DMS153 treated with DMSO at 0.1 percent for 48 hours (cell line): Measurements from ENCODE around the gene SLC7A1.

Experiments used
- DNase-seq: peaks from one replicate; lab custom pipeline; 2025; ENCODE audit not compliant: unreplicated experiment; lab: John Stamatoyannopoulos, UW

SLC7A1 gene

DNA sequence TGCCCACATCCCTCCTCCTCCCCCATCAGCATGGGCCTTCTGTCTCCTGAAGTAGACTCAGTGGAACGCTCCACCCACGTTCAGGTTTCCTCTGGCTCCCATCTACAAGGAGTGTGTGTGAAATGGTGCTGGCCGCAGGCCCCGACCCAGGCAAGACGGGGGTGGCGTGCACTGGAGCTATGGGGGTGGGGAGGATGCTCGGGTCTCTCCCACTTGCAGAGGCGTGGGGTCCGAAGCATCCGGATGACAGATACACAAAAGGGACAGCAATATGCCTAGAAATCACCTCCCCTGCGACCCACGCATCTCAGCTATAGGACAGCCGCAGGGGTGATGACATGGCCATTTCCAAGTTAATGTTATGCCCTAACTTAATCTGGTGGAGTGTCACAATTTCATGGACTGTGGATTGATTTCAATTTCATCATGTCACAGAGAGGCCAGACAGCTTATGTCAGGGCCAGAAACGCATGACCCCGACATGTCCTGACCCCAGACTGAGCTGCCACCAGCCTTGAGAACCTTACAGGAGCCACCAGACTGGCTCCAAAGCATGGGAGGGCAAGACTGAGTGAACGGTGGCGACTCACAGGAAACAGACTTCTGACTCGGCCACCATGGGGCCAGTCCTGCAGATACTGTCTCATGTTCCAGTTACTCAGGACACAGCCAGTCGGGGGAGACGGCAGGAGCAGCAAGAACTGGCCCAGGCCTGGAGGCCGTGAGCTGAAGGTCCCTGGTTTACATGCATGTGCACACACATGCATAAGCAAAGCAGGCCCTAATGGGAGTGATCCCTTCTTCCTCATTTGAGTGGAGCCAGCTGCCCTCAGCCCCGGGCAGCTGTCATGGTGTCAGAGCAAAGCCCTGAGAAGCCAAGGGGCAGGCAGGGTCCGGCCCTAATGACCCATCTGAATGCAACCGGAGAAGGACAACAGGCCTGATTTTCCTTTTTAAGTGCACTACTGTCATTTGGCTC is 82.2 kb downstream of the SLC7A1 start:
- DNase-seq, result no peak

- DNase-seq, result no peak
Observed at GRCh38 chr13:29511980-29512379, 83.5 kb downstream of the SLC7A1 start.

DNA sequence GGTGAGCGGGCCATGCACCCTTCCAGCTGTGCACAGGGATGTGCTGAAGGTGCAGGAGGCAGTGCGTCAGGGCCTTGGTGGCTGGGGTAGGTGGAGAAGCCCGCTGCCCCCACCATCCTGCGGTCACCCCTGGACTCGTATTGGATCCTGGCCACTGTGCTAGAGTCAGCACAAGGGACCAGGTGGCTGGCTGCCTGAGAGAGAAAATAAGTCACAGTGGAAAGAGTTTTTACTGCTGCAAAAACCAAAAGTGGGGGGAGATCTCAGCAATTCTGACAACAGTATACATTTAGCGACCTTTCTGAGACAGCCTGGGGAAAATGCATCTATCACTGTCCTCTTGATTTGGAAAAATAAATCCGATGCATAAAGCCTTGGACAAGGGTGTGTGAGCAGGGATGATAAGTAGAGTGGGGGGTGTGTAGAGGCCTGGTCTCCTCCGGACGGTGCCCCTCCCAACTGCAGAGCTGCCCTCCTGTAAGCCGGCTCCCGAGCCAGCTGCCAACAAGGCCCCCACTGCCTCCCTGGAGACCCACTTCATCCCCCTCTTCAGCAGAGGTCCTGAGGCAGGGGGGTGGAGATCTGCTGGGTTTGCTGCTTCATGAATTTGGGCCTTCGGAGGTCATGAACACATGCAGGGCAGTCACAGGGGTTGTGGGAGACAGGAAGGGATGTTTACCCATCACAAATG is 84.2 kb downstream of the SLC7A1 start:
- no peak for DNase-seq

GRCh38 chr13:29510651-29511084 is 84.8 kb downstream of the SLC7A1 start:
- no peak for DNase-seq

DNA sequence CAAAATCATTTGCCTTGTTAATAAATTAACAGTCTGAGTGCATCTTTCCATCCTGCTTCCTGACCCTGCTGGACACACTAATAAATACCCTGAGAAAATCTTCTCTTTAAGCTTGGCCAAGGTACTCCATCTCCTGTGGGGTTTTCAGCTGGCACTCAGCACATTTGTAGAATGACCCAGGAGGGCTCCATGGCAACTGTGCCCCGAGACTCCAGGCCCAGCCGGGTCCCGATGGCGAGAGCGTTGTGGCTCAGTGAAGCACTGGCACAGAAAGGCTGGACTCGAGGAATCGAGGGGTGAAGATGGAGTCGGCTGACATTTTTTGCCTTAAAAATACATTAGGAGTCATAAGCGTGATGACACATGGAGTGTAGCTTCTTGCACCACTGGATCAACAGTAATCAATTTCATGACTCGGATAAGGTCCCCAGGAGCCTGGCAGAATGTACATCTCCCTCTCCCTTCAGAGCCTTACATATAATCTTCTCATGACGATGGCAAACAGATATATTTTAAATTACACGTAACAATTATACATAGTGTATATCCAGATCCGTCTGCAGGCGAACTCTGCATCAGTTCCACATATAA is 85.4 kb downstream of the SLC7A1 start:
- DNase-seq, result no peak

GRCh38 chr13:29508876-29509252 is 86.6 kb downstream of the SLC7A1 start:
- DNase-seq, result no peak

- DNase-seq, result peak; percentile 76
Observed at GRCh38 chr13:29508130-29508875, 87.2 kb downstream of the SLC7A1 start.

- DNase-seq, result peak; percentile 21
Observed at GRCh38 chr13:29507356-29507755, 88.1 kb downstream of the SLC7A1 start.

- DNase-seq, result no peak
Observed at GRCh38 chr13:29505950-29506349, 89.5 kb downstream of the SLC7A1 start.

- no peak for DNase-seq
Observed at GRCh38 chr13:29505511-29505910, 90.0 kb downstream of the SLC7A1 start.

DNA sequence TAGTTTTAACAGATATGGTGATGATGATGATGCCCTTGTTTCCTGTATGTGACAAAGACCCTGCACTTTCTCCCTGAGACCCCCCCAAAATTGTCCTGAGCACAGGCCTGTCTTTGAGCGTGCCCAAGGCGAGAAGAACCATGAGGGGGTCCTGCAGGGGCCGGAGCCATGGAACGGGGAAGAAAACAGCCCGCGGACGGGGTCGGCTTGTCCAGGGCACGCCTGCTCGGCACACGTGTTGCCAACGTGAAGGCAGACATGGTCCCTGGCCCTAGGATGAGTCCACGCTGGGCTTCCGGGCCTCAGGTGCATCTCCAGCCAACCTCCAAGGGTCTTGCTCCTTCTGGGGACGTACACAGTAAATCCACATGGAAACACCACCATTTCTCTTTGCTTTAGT is 90.8 kb downstream of the SLC7A1 start:
- no peak for DNase-seq

- no peak for DNase-seq
Observed at GRCh38 chr13:29503041-29503837, 92.2 kb downstream of the SLC7A1 start.

- DNase-seq, result no peak
Observed at GRCh38 chr13:29502391-29503008, 93.0 kb downstream of the SLC7A1 start.

DNA sequence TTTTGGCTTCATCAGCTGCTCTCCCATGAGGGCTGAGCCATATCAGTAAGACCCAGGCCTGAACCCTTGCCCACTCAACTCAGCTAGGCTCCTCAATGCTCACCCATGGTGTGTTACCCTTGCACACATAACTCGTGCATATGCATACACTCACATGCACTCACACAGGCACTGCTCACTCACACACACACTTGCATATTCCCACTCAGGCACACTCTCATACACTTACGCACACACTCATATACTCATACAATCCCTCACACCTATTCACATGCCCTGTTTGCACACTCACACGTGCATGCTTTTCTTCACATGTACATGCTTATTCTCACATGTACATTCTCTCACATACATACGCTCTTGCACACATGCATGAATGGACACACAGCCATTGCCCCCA is 93.8 kb downstream of the SLC7A1 start:
- no peak for DNase-seq

- DNase-seq, result no peak
Observed at GRCh38 chr13:29500386-29500785, 95.1 kb downstream of the SLC7A1 start.

DNA sequence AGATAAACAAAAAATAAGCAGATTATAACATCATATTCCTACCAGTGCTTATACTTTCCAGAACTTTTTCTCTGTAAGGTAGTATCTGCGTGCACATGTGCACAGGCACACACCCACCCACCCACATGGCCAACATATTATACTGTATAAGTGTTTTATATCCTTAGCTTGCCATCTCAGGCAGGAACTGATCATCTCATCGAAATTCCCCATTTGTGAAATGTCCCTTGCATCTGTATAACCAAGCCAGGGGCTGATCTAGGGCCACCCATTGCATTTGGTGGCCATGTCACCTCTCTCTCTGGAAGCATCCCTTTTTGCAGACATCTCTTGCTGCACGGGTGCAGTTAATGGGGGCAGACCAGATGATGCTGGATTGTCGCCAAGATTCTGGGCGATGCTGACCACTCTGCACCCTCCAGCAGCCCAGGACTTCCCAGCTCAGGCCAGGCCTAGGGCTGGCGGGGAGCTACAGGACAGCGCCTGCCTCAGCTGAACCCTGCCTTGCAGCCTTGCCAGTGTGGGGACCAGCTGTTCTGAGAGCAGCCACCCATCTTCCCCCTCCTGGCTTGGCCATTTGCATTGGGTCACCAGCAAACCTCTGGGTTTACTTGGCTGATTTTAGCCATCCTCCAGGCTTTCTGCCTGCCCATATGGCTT is 95.9 kb downstream of the SLC7A1 start:
- DNase-seq, result no peak

DNA sequence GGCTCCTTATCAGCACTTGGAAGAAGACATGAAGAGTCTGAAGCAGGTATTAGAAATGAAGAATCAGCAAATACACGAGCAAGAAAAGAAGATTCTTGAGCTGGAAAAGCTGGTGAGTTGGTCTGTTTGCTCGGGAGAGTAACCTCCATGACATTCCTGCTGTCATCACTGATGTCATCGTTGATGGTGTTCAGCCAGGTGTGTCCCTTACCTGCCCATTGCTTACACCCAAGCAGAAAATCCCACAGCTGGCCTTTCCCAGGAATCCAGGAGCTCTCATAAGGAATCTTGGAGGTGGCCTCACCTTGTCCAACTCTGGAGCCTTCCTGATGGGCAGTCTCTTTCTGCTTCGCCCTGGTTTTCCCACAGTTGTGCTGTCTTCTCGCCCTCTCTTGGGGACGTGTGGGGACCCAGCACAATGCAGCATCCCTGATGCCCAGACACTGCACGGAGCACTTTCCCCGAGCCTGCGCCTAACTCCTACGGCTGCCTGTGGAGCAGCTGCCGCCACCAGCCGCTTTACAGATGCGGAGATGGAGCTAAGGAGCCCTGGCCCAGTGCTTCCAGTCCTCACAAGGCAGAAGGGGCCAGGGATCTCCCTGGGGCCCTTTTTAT is 97.0 kb downstream of the SLC7A1 start:
- DNase-seq, result no peak

DNA sequence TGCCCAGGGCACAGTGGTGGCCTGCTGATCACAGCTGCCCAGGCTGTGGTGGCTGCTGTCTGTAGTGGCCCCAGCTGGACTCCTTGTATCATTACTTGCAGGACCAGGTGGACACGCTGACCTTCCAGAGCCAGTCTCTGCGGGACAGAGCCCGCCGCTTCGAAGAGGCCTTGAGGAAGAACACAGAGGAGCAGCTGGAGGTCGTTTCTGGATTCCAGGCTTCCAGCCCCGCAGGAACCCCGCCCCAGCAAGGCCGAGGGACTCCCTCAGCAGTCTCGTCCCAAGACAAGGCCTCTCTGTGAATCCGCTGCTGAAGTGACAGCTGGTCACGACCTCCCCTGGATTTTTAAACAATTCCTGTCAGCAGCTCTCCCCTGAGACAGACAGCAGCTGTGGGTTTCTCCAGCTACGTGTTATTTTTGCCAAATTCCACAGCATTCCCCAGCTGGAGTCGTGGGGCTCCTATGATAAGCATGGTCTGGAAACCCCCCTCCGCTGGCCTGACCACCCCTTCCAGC is 98.3 kb downstream of the SLC7A1 start:
- no peak for DNase-seq

GRCh38 chr13:29496241-29496712 is 99.2 kb downstream of the SLC7A1 start:
- no peak for DNase-seq
